ENCODE results near the gene SNAPC3. TPM values are rescaled to one million over a fixed set of nuclear protein-coding genes. Genes with fewer than 3 reads are reported as not detected.

SNAPC3 gene
- polyA plus RNA-seq, 1 donor from 2014 or later: 96.6 TPM

DNA sequence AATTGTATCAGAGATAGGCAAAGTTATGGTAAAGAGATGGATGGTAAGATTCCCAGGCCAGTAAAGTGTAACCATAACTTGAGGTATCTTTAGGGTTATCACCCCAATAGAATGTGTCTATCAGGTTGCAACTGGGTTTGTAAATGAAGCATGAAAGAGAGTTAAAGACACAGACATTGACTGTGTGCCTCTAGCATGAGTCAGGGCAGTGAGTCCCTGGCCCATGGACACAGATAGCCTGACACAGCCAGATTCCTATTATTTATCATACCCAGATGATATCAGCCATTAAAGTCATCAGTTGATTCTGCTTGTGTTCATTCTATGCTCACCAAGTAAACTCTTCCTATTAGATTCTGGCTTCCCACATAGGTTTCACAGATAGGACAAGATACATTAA lies 33.5 kb upstream of the SNAPC3 start:
- H3F3A ChIP-seq (ENCODE audit: insufficient read depth, low read length, poor library complexity, severe bottlenecking): no peaks in the 10 kb centered on the region
- no peaks in the 10 kb centered on the region for H3K36me3 ChIP-seq (ENCODE audit: insufficient read depth, low read length)
- no peak overlapping the region for H3K4me2 ChIP-seq (ENCODE audit: low read length)
- no peak overlapping the region for H3K4me3 ChIP-seq (ENCODE audit: low read length)
- TF ChIP-seq CTCF (IDR thresholded peaks at IDR 0.05; ENCODE audit: poor library complexity, severe bottlenecking): no peak
- no peak overlapping the region for H3K9ac ChIP-seq (ENCODE audit: low read length)
- no peaks in the 10 kb centered on the region for H3K79me2 ChIP-seq (replicated peaks; ENCODE audit: insufficient read depth, low read length)
- H2AFZ ChIP-seq (ENCODE audit: low read depth, low read length): no peak overlapping the region
- no peaks in the 10 kb centered on the region for H4K20me1 ChIP-seq (ENCODE audit: insufficient read depth)
- no peaks in the 10 kb centered on the region for H3K9me3 ChIP-seq (ENCODE audit: low read length)
- no peak overlapping the region for H3K27ac ChIP-seq (ENCODE audit: low read length)
- no peaks in the 10 kb centered on the region for H3K27me3 ChIP-seq (ENCODE audit: insufficient read depth, low read depth, low read length)
- H3K9me2 ChIP-seq (ENCODE audit: insufficient read depth, low read length): no peaks in the 10 kb centered on the region

DNA sequence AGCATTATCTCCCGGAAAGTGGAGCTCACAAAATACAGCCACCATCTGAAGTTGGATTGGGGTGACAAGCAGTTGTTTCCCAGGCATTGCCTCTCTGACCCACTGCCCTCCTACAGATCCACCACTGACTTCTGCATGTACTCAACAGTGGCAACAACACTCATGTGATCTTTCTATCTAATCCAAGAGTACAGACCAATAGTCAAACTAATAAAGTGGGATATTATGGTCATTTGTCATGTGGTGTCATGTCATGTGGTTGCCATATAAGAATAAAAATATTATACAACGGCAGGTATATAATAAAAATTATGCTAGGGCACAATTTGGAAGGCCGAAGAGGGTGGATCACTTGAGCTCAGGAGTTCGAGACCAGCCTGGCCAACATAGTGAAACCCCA lies 33.0 kb upstream of the SNAPC3 start:
- Histone ChIP-seq H3K27me3 (ENCODE audit: insufficient read depth, low read depth, low read length) (no peaks in the 10 kb centered on the region), H3K79me2 (replicated peaks; ENCODE audit: insufficient read depth, low read length) (no peaks in the 10 kb centered on the region), H3K9me3 (ENCODE audit: low read length) (no peaks in the 10 kb centered on the region), H3K36me3 (ENCODE audit: insufficient read depth, low read length) (no peaks in the 10 kb centered on the region), H3K4me2 (ENCODE audit: low read length) (no peak overlapping the region), H4K20me1 (ENCODE audit: insufficient read depth) (no peaks in the 10 kb centered on the region), H3K27ac (ENCODE audit: low read length) (no peak overlapping the region), H2AFZ (ENCODE audit: low read depth, low read length) (no peak overlapping the region), H3F3A (ENCODE audit: insufficient read depth, low read length, poor library complexity, severe bottlenecking) (no peaks in the 10 kb centered on the region), H3K4me3 (ENCODE audit: low read length) (no peak overlapping the region), H3K9me2 (ENCODE audit: insufficient read depth, low read length) (no peaks in the 10 kb centered on the region), H3K9ac (ENCODE audit: low read length) (no peak overlapping the region)
- no peak for TF ChIP-seq EZH2 (IDR thresholded peaks at IDR 0.05; ENCODE audit: borderline replicate concordance, insufficient read depth, low read length, poor library complexity, severe bottlenecking)
- TF ChIP-seq SMC3 (conservative IDR thresholded peaks at IDR 0.05; ENCODE audit: poor library complexity): no peak
- no peak for TF ChIP-seq RAD21 (conservative IDR thresholded peaks at IDR 0.05)
- no peak for TF ChIP-seq POLR2AphosphoS5 (IDR thresholded peaks at IDR 0.05)
- no peak for TF ChIP-seq CTCF (IDR thresholded peaks at IDR 0.05; ENCODE audit: poor library complexity, severe bottlenecking)
- no peak for TF ChIP-seq EP300 (conservative IDR thresholded peaks at IDR 0.05; ENCODE audit: poor library complexity, severe bottlenecking)
- no peak for TF ChIP-seq TAF1 (IDR thresholded peaks at IDR 0.05; ENCODE audit: low read depth)
- no peak for TF ChIP-seq MXI1 (conservative IDR thresholded peaks at IDR 0.05; ENCODE audit: poor library complexity, severe bottlenecking)
- no peak for TF ChIP-seq REST (IDR thresholded peaks at IDR 0.05; ENCODE audit: borderline replicate concordance)
